A549 treated with Mapracorat at 1 μM for 4 hours (cell line): ENCODE results near the gene MEAF6. TPM values are rescaled to one million over a fixed set of nuclear protein-coding genes. Genes with fewer than 3 reads are reported as not detected.

ENCODE experiments used
- total RNA-seq: library from RNA; stranded (reverse); fragments of 200-300 nt; extraction: Qiagen RNA extraction; gene quantifications from 5 replicates; pipeline ENCODE4 v1.2.3, GENCODE V29; 2022

MEAF6 gene
- 42.1 to 63.4 TPM (median 50.6 TPM) in 5 replicates for total RNA-seq

GRCh38 chr1:37514350-37515184 is at the start of gene MEAF6:
TSS of gene MEAF6 (minus strand) at chr1:37514766. CDS start at chr1:37514746, 20 bp downstream.

GRCh38 chr1:37556712-37557196 is 42.2 kb upstream of the MEAF6 start, which contains the start of gene DNALI1:
TSS of gene DNALI1 (plus strand) at chr1:37556940. CDS start at chr1:37556995, 55 bp downstream.

GRCh38 chr1:37553927-37554808 is 39.6 kb upstream of the MEAF6 start, which contains the start of gene SNIP1:
TSS of gene SNIP1 (minus strand) at chr1:37554293. CDS start at chr1:37554229, 64 bp downstream.

GRCh38 chr1:37474046-37474696 is 40.4 kb downstream of the MEAF6 start, which contains the start of gene ZC3H12A:
TSS of gene ZC3H12A (plus strand) at chr1:37474580. CDS start at chr1:37475497, 917 bp downstream.

Other genes starting within 250 kb of the MEAF6 start
- gene ZC3H12A, start 40.2 kb downstream of the MEAF6 start, total RNA-seq, result 32.3 to 49.6 TPM (median 40.7 TPM) in 5 replicates
- 9.7 to 14.4 TPM (median 13.6 TPM) in 5 replicates for gene SNIP1, start 39.5 kb upstream of the MEAF6 start, total RNA-seq
- gene DNALI1, start 42.2 kb upstream of the MEAF6 start, total RNA-seq, result 0.06 to 0.26 TPM (median 0.18 TPM) in 4 of 5 replicates, not detected in the other
- gene GNL2, start 81.2 kb upstream of the MEAF6 start, total RNA-seq, result 51.4 to 68.3 TPM (median 59.0 TPM) in 5 replicates
- 0.08 to 0.16 TPM (median 0.10 TPM) in 5 replicates for gene RSPO1, start 120.1 kb upstream of the MEAF6 start, total RNA-seq
- 46.5 to 50.2 TPM (median 48.0 TPM) in 5 replicates for gene CDCA8, start 177.8 kb upstream of the MEAF6 start, total RNA-seq